Heart left ventricle (tissue), 16 donors: ENCODE data around the gene RAB11FIP5. TPM values are rescaled to one million over a fixed set of nuclear protein-coding genes. Genes with fewer than 3 reads are reported as not detected.
"Not testable (repeated sequence)": the region's sequence is repeated elsewhere in the genome, so short reads cannot be mapped to it uniquely, and the experiment has no call there.

Experiments
- ATAC-seq, 4 donors: fragments of 200-7000 bp; cut with Tn5 transposase; one replicate each; pipeline ENCODE4 v1.9.1; 2020 to 2022; ENCODE audit warnings: moderate library complexity in 4 of 4, mild to moderate bottlenecking in 3 of 4, moderate number of reproducible peaks in 1 of 4
- DNase-seq, 5 donors: peaks; one replicate each; pipeline ENCODE4 v3.0.0-alpha.2; 2020
- H3K27ac ChIP-seq, 12 donors: fragments of 200-600 bp; sonication (generic) in 4 of 12; one replicate each; pipeline versions ENCODE4 v1.5.0 to v1.8.0; 2016 to 2022; ENCODE audit warnings: mild to moderate bottlenecking in 2 of 12
- H3K27me3 ChIP-seq, 9 donors: fragments of 200-600 bp; sonication (generic) in 2 of 9; one replicate each; pipeline versions ENCODE4 v1.5.1 to v1.8.0; 2016 to 2022; ENCODE audit warnings: mild to moderate bottlenecking in 3 of 9
- H3K36me3 ChIP-seq, 9 donors: fragments of 200-600 bp; sonication (generic) in 2 of 9; one replicate each; pipeline versions ENCODE4 v1.5.0 to v1.8.0; 2018 to 2022; ENCODE audit warnings: mild to moderate bottlenecking in 2 of 9
- H3K4me1 ChIP-seq, 12 donors: fragments of 200-600 bp; sonication (generic) in 4 of 12; one replicate each; pipeline versions ENCODE4 v1.5.0 to v1.8.0; 2016 to 2022; ENCODE audit warnings: mild to moderate bottlenecking in 3 of 12
- H3K4me3 ChIP-seq, 12 donors: fragments of 200-600 bp; sonication (generic) in 4 of 12; one replicate each; pipeline versions ENCODE4 v1.5.0 to v1.8.0; 2017 to 2022; ENCODE audit warnings: mild to moderate bottlenecking in 9 of 12, moderate library complexity in 4 of 12
- H3K9me3 ChIP-seq, 12 donors: fragments of 200-600 bp; sonication (generic) in 4 of 12; one replicate each; pipeline versions ENCODE4 v1.5.0 to v1.8.0; 2016 to 2022; ENCODE audit warnings: mild to moderate bottlenecking in 1 of 12
- POLR2A ChIP-seq, 2 donors: fragments of 450-650 bp; IDR thresholded peaks; one replicate each; pipeline ENCODE4 v1.6.1; 2017; ENCODE audit warnings: antibody characterized with exemption in 2 of 2, mild to moderate bottlenecking in 2 of 2, moderate library complexity in 2 of 2
- WGBS, 4 donors: extraction: QIAGEN DNeasy Blood & Tissue Kit in 2 of 4; methylation state at CpG; one replicate each; pipeline versions ENCODE4 v1.1.5 to v1.1.7; 2013 to 2018; 5-methylcytosine and 5-hydroxymethylcytosine counted together
- intact Hi-C, 10 donors: fragments of 100-400 bp; cut with DNase I; formaldehyde crosslinking; loops; one replicate each; pipeline versions ENCODE4 v1.11.1 to v1.14.2; 2022
- polyA plus RNA-seq, 2 donors: library from polyadenylated mRNA; stranded (reverse); fragments of 200-250 nt; gene quantifications; one replicate each; pipeline ENCODE4 v1.2.3, GENCODE V29; 2013
- total RNA-seq, 9 donors: library from RNA; depleted of rRNA in 2 of 9; stranded (reverse); fragments of >200 nt in 2 of 9; fragmentation: NEBNext Ultra II Directional in 3 of 9; extraction: Animal tissue kit (Norgen Biotek cat#: 25700) in 3 of 9; gene quantifications; one replicate each; pipeline versions ENCODE4 v1.1.0 to v1.2.4, GENCODE V29; 2016 to 2023
- TF ChIP-seq, protein P1 (sequence below), 12 donors: fragments of 200-600 bp; sonication (generic) in 4 of 12; IDR thresholded peaks; one replicate each; pipeline versions ENCODE4 v1.5.0 to v1.8.0; 2018 to 2022; ENCODE audit warnings: antibody characterized with exemption in 12 of 12, mild to moderate bottlenecking in 5 of 12
- donor health status: ischemic (EF 13 %, LVEDD 7.1; RV severe dilation, severe dysfunction).
- donor health status: healthy with polysubstance abuse.
- donor health status: DM: no; HTN: yes; CAD: no.
- donor health status: DM: no; HTN: no; CAD: no.
- donor health status: ischemic (EF 25% LVEDD 6.9; RV normal size, moderate dysfunction).
- donor health status: ischemic (EF 25% LVEDD 5.7; RV mildly dilated, moderate dysfunction).
- donor health status: healthy.
- donor health status: DM: yes; HTN: yes; CAD: no.
- donor health status: ischemic (EF 35%, LVEDD 5.7; RV mildly dilated, moderate dysfunction).
- donor health status: nonischemic (EF 11% LVEDD 7.7; RV severe dilation, severe dysfunction).
- donor health status: DM: yes; HTN: yes; CAD: no.
- donor health status: PGD.
- donor health status: ischemic (EF 29% LVEDD 5.4; RV normal size, mild dysfunction).
- donor health status: nonischemic (EF 23%, LVEDD 6.1; RV moderate dilation, normal function).

RAB11FIP5 gene
- total and polyA plus RNA-seq, 11 donors = 10.7 to 50.7 (median 24.8) TPM

DNA sequence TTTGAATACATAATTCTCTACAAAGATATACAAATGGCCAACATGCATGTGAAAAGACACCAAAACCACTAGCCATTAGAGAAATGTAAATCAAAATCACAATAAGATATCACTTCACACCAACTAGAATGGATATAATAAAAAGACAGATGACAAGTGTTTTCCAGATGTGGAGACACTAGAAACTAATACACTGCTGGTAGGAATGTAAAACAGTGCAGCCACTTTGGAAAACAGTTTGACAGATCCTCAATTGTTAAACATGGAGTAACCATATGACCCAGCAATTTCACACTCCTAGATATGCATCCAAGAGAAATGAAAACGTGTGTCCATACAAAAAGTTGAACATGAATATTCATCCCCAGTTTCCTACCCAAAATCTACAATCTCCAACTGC, 9.8 kb upstream of the RAB11FIP5 start:
- no peak overlapping the region for H3K4me3 ChIP-seq
- no peaks in the 10 kb centered on the region for H3K4me1 ChIP-seq
- DNase-seq = no peak
- 21 to 46% (median 26%) methylated on average over 1 of the region's 1 CpG for WGBS, 4 donors
- H3K9me3 ChIP-seq = peaks cover 0 to 5% (median 0%) of the 10 kb centered on the region in 12 donors
- TF ChIP-seq, protein P1, sequence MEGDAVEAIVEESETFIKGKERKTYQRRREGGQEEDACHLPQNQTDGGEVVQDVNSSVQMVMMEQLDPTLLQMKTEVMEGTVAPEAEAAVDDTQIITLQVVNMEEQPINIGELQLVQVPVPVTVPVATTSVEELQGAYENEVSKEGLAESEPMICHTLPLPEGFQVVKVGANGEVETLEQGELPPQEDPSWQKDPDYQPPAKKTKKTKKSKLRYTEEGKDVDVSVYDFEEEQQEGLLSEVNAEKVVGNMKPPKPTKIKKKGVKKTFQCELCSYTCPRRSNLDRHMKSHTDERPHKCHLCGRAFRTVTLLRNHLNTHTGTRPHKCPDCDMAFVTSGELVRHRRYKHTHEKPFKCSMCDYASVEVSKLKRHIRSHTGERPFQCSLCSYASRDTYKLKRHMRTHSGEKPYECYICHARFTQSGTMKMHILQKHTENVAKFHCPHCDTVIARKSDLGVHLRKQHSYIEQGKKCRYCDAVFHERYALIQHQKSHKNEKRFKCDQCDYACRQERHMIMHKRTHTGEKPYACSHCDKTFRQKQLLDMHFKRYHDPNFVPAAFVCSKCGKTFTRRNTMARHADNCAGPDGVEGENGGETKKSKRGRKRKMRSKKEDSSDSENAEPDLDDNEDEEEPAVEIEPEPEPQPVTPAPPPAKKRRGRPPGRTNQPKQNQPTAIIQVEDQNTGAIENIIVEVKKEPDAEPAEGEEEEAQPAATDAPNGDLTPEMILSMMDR (IDR thresholded peaks at IDR 0.05) = no peak
- TF ChIP-seq POLR2A (IDR thresholded peaks at IDR 0.05) = no peak
- no peaks in the 10 kb centered on the region for H3K27me3 ChIP-seq
- no peaks in the 10 kb centered on the region for H3K36me3 ChIP-seq
- H3K27ac ChIP-seq = no peak overlapping the region
- intact Hi-C loops = no loop called here
- ATAC-seq = no peak

DNA sequence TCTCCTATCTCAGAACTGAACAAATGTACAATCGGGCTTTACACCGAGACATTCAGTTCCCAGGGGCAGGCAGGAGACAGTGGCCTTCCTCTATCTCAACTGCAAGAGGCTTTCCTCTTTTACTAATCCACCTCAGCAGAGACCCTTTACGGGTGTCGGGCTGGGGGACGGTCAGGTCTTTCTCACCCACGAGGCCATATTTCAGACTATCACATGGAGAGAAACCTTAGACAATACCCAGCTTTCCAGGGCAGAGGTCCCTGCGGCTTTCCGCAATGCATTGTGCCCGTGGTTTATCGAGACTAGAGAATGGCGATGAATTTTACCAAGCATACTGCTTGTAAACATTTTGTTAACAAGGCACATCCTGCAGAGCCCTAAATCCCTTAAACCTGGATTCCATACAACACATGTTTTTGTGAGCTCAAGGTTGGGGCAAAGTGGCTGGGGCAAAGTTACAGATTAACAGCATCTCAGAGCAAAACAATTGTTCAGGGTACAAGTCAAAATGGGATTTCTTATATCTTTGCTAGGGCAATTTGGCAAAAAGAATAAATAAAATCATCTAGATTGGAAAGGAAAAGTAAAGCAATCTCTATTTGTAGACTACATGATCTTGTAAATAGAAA, 7.0 kb upstream of the RAB11FIP5 start:
- H3K4me3 ChIP-seq, DNase-seq, H3K27me3 ChIP-seq, H3K9me3 ChIP-seq, H3K4me1 ChIP-seq, ATAC-seq, H3K27ac ChIP-seq, H3K36me3 ChIP-seq: not testable (repeated sequence)
- 76 to 87% (median 79%) methylated on average over 11 of the region's 11 CpGs for whole genome bisulfite sequencing, 4 donors
- intact Hi-C loops = loop anchor here in 1 of 10 donors (5.0 kb wide), 1 partner anchor 38 kb away; no protein-coding TSS in a partner anchor

DNA sequence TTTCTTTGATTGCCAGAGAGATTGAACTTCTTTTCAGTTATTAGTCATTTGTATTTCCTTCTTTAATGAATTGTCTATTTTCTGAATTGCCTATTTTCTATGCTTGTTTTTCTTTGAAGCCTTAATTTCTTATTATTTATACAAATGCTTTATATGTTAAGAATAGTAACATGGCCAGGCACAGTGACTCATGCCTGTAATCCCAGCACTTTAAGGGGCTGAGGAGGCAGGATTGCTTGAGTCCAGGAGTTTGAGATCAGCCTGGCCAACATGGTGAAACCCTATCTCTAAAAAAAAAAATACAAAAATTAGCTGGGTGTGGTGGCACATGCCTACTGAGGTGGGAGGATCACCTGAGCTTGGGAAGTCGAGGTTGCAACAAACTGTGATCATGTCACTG, 4.7 kb upstream of the RAB11FIP5 start:
- Histone ChIP-seq H3K4me1 (peaks cover 0 to 6% (median 0%) of the 10 kb centered on the region in 12 donors), H3K27me3 (no peaks in the 10 kb centered on the region), H3K27ac (no peak overlapping the region), H3K9me3 (no peaks in the 10 kb centered on the region), H3K36me3 (no peaks in the 10 kb centered on the region), H3K4me3 (no peak overlapping the region)
- intact Hi-C loops = loop anchor here in 1 of 10 donors (5.0 kb wide), 1 partner anchor 40 kb away; no protein-coding TSS in a partner anchor
- DNase-seq (no peak), ATAC-seq (no peak)
- no peak for TF ChIP-seq POLR2A (IDR thresholded peaks at IDR 0.05)
- TF ChIP-seq, protein P1 (IDR thresholded peaks at IDR 0.05) = no peak
- 76 to 87% (median 82%) methylated on average over 1 of the region's 1 CpG for WGBS, 4 donors

DNA sequence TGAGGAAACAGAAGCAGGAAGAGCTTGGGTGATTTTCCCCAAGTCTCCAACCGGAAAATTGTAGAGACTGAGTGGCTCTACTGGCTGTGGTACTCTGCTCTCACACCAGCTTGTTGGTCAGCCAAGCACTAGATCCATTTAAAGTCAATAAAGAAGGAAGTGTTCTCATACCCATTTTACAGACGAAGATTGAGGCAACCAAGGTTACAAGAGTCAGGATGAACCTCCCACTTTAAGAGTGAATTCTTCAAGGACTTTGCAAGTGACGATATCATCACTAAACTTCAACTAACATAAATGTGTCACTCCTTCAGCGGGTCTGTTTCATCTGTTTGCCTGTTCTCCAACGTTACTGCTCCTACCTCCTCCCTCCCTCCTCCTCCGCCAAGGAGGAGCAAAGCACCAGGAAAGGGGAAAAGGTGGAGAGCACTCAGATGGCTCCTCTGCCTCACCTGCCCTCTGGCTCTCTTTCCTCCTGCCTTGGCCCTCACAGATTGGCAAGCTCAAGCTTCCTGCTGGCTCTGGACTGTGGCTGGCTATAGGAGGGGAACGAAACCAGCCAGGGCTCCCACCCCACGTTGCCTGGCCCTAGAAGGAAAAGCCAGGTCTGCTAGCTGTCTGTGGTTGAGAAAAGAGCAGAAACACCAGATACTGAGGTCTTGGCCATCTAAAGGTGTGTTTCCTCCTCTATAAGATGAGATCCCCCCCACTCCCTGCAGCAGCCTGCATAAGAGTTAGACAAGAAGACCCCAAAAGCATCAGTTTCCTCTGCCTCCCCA, 3.6 kb upstream of the RAB11FIP5 start:
- Histone ChIP-seq H3K9me3 (no peaks in the 10 kb centered on the region), H3K4me3 (no peak overlapping the region), H3K4me1 (peaks cover 0 to 16% (median 4%) of the 10 kb centered on the region in 12 donors), H3K27ac (no peak overlapping the region), H3K27me3 (peaks cover 0 to 7% (median 0%) of the 10 kb centered on the region in 9 donors), H3K36me3 (no peaks in the 10 kb centered on the region)
- no peak for DNase-seq
- intact Hi-C loops = loop anchor here in 1 of 10 donors (5.0 kb wide), 1 partner anchor 41 kb away; no protein-coding TSS in a partner anchor
- TF ChIP-seq, protein P1 (IDR thresholded peaks at IDR 0.05) = no peak
- no peak for TF ChIP-seq POLR2A (IDR thresholded peaks at IDR 0.05)
- no peak for ATAC-seq
- WGBS, 4 donors = 72 to 78% (median 75%) methylated on average over 7 to 8 of the region's 8 CpGs
